ENCODE results near the gene GSTK1. TPM values are rescaled to one million over a fixed set of nuclear protein-coding genes. Genes with fewer than 3 reads are reported as not detected.

Gene GSTK1
- total and polyA plus RNA-seq, 9 of the 15 experiments (the other 6 are each of a cell fraction or from before 2014, with no cell fraction given): 155 to 441 (median 233) TPM

DNA sequence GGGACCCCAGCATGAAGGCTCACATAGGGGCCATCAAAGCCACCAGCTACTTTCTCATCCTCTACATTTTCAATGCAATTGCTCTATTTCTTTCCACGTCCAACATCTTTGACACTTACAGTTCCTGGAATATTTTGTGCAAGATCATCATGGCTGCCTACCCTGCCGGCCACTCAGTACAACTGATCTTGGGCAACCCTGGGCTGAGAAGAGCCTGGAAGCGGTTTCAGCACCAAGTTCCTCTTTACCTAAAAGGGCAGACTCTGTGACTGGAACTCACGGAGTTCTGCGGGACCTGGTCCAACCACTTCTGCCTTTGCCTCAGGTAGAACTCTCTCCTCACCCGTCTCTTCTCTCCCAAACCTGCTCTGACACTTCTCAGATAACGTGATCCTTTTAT is 40.5 kb upstream of the GSTK1 start:
- intact Hi-C loops (cut with micrococcal nuclease) (no loop called here), in situ Hi-C loops (cut with MboI) (loop anchor here (5.0 to 10.0 kb wide), 2 partner anchors 365 to 598 kb away; partner anchors contain the start of gene EPHB6)
- no TSS peak for BruUV-seq (replicated peaks)
- Histone ChIP-seq H3K9me3 (replicated peaks; ENCODE audit: control insufficient read depth, insufficient read depth, low read depth, low read length) (no peaks in the 10 kb centered on the region), H3K9ac (ENCODE audit: insufficient read depth in 1 of 2, low read depth in 2 of 2, low read length in 2 of 2) (no peak overlapping the region), H3K79me2 (ENCODE audit: control insufficient read depth, insufficient read depth, low read length) (no peaks in the 10 kb centered on the region), H3K36me3 (ENCODE audit: control insufficient read depth, insufficient read depth, low read length) (no peaks in the 10 kb centered on the region), H4K20me1 (replicated peaks; ENCODE audit: control insufficient read depth, insufficient read depth, low read length) (no peaks in the 10 kb centered on the region), H3K27me3 (ENCODE audit: control insufficient read depth in 2 of 2, insufficient read depth in 2 of 2, low read length in 2 of 2) (peaks cover 28 to 43% of the 10 kb centered on the region in 2 experiments; a peak in 4 of 5 replicates), H2AFZ (ENCODE audit: low read depth, low read length) (no peak overlapping the region), H3K27ac (ENCODE audit: extremely low read depth, low read depth, low read length) (no peak overlapping the region), H3K4me1 (replicated peaks in 1 of 2; ENCODE audit: control insufficient read depth in 2 of 2, insufficient read depth in 2 of 2, low read length in 2 of 2) (no peaks in the 10 kb centered on the region), H3K4me2 (ENCODE audit: insufficient read depth, low read length) (no peak overlapping the region), H3K4me3 (no peak overlapping the region), H3K9me1 (ENCODE audit: control insufficient read depth, insufficient read depth, low read length) (no peaks in the 10 kb centered on the region)
- WGBS (ENCODE audit: insufficient coverage, low coverage, missing lambda C conversion rate): 3% methylated on average over 7 of the region's 7 CpGs
- FAIRE-seq: no peak
- TF ChIP-seq SPI1 (IDR thresholded peaks at IDR 0.05; ENCODE audit: borderline replicate concordance, low read depth, low read length) (0 out of 2 replicates have a peak, but pooled peaks have one; percentile 4), NFE2 (IDR thresholded peaks at IDR 0.05; ENCODE audit: low read depth) (peak; percentile 62), YY1 (IDR thresholded peaks at IDR 0.05; ENCODE audit: borderline replicate concordance in 1 of 3, control insufficient read depth in 1 of 3, extremely low read depth in 1 of 3, insufficient read depth in 3 of 3, insufficient read length in 1 of 3, insufficient replicate concordance in 2 of 3, low read depth in 1 of 3, low read length in 2 of 3) (peak in 2 of 3 experiments; percentile 59 to 88), TBL1XR1 (IDR thresholded peaks at IDR 0.05; ENCODE audit: low read length in 2 of 2) (no peak), CEBPB (tag; IDR thresholded peaks at IDR 0.05) (peak; percentile 38; the same call in 1 of the 2 replicates), SMARCA4 (IDR thresholded peaks at IDR 0.05) (no peak), MAFG (tag; conservative IDR thresholded peaks at IDR 0.05) (peak; percentile 41), ZNF263 (CRISPR knock-in tag; IDR thresholded peaks at IDR 0.05; ENCODE audit: borderline replicate concordance) (no peak), BHLHE40 (IDR thresholded peaks at IDR 0.05; ENCODE audit: low read length) (no peak), STAG1 (CRISPR knock-in tag; IDR thresholded peaks at IDR 0.05; ENCODE audit: borderline replicate concordance) (no peak), ZNF316 (IDR thresholded peaks at IDR 0.05) (peak; percentile 32; the same call in 1 of the 2 replicates), DIDO1 (tag; IDR thresholded peaks at IDR 0.05; ENCODE audit: low read depth) (no peak), COPS2 (conservative IDR thresholded peaks at IDR 0.05) (no peak)
- TF ChIP-seq, protein P1, sequence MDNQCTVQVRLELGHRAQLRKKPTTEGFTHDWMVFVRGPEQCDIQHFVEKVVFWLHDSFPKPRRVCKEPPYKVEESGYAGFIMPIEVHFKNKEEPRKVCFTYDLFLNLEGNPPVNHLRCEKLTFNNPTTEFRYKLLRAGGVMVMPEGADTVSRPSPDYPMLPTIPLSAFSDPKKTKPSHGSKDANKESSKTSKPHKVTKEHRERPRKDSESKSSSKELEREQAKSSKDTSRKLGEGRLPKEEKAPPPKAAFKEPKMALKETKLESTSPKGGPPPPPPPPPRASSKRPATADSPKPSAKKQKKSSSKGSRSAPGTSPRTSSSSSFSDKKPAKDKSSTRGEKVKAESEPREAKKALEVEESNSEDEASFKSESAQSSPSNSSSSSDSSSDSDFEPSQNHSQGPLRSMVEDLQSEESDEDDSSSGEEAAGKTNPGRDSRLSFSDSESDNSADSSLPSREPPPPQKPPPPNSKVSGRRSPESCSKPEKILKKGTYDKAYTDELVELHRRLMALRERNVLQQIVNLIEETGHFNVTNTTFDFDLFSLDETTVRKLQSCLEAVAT (IDR thresholded peaks at IDR 0.05): no peak
- TF ChIP-seq, protein P2, sequence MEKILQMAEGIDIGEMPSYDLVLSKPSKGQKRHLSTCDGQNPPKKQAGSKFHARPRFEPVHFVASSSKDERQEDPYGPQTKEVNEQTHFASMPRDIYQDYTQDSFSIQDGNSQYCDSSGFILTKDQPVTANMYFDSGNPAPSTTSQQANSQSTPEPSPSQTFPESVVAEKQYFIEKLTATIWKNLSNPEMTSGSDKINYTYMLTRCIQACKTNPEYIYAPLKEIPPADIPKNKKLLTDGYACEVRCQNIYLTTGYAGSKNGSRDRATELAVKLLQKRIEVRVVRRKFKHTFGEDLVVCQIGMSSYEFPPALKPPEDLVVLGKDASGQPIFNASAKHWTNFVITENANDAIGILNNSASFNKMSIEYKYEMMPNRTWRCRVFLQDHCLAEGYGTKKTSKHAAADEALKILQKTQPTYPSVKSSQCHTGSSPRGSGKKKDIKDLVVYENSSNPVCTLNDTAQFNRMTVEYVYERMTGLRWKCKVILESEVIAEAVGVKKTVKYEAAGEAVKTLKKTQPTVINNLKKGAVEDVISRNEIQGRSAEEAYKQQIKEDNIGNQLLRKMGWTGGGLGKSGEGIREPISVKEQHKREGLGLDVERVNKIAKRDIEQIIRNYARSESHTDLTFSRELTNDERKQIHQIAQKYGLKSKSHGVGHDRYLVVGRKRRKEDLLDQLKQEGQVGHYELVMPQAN (IDR thresholded peaks at IDR 0.05; ENCODE audit: borderline replicate concordance): no peak
- ATAC-seq: peak; percentile 64
- no peak for DNase-seq (ENCODE audit: extremely low read depth in 1 of 4, low spot score in 3 of 4)
- POLR2A ChIA-PET: no interaction called here
- CTCF ChIA-PET (ENCODE audit: low intra/inter-chr PET ratio): interaction anchor here (0.9 kb wide), 1 partner anchor 215 kb away, joined by 3 read pairs; no protein-coding TSS in a partner anchor

Measured in K562 (cell line).